Measurements from ENCODE around the gene SERGEF. TPM values are rescaled to one million over a fixed set of nuclear protein-coding genes. Genes with fewer than 3 reads are reported as not detected.

Gene SERGEF
- total and polyA plus RNA-seq, 2 donors from 2014 or later: 33.2 to 63.0 TPM

DNA sequence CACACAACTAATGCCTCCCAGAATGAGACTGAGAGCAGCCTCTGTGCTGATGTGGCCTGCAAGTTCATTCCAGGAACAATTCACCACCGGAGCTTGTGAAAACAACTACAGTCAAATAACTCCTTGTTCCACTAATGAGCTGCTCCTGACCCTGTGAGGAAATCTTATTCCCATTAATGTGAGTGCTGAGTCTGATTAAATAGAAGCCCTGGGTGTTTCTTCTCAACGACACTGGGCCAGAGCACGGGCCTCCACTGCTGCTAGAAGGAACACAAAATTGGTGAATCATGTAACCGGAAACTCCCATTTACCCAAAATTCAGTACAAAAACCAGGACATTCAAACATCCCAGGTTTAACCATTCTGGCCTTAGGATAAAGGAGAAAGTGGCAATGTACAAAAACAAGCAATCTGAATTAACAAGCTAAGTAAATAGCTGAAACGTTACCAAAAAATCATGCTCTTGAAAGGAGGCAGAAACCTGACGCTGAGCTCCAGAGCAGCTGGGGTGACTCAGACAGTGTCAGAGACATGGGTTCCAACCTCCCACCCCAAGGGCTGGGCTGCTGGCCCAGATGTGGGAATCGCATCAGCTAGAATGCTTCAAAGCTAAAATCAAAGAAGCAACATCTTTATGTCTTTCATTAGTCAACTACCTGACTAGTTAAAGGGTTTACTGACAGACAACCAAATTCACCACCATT is 26.7 kb downstream of the SERGEF start:
- FAIRE-seq: no peak
- peak overlapping the region; percentile 10 to 33 for H3K27ac ChIP-seq (ENCODE audit: low read depth in 2 of 2, low read length in 2 of 2)
- H3K36me3 ChIP-seq (ENCODE audit: control insufficient read depth in 2 of 3, insufficient read depth in 3 of 3, low read length in 3 of 3): peaks cover 0 to 8% (median 4%) of the 10 kb centered on the region in 3 donors
- no peak for TF ChIP-seq CTCF (IDR thresholded peaks at IDR 0.05; ENCODE audit: borderline replicate concordance, extremely low read depth, insufficient read depth)
- H3K9ac ChIP-seq (ENCODE audit: low read length in 3 of 3): no peak overlapping the region
- peak in 3 of 5 donors; percentile 14 to 73 (median 56) for DNase-seq
- no peaks in the 10 kb centered on the region for H3K9me3 ChIP-seq (ENCODE audit: control insufficient read depth in 2 of 3, insufficient read depth in 1 of 3, low read length in 3 of 3)
- H3K27me3 ChIP-seq (ENCODE audit: control insufficient read depth, insufficient read depth, low read length): no peaks in the 10 kb centered on the region
- H3K4me1 ChIP-seq (ENCODE audit: control insufficient read depth in 2 of 3, insufficient read depth in 2 of 3, low read depth in 1 of 3, low read length in 3 of 3): peaks cover 0 to 11% (median 6%) of the 10 kb centered on the region in 3 donors
- intact Hi-C loops (cut with DNase I): no loop called here
- no peak overlapping the region for H3K4me3 ChIP-seq (ENCODE audit: low read length in 3 of 3)

DNA sequence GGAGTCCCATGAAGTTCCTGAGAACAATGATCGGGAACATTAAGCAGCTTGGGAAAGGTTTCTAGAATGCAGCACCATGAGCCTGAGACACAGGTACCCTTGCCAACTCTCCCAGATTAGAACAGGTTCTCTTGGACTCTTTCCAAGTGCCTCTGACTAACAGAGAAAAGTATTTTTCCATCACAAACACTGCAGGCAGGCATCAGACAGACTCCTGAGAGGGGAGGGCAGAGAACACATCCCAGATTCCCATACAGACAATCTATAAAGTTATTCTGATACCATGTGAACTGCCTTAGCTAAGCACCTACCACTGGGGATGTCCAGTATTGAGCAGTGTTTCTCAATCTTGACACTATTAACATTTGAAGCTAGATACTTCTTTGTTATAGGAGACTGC is 27.3 kb downstream of the SERGEF start:
- FAIRE-seq: no peak
- H3K27me3 ChIP-seq (ENCODE audit: control insufficient read depth, insufficient read depth, low read length): no peaks in the 10 kb centered on the region
- H3K9me3 ChIP-seq (ENCODE audit: control insufficient read depth in 2 of 3, insufficient read depth in 1 of 3, low read length in 3 of 3): no peaks in the 10 kb centered on the region
- peak overlapping the region; percentile 10 to 68 for H3K27ac ChIP-seq (ENCODE audit: low read depth in 2 of 2, low read length in 2 of 2)
- no peak overlapping the region for H3K4me3 ChIP-seq (ENCODE audit: low read length in 3 of 3)
- H3K9ac ChIP-seq (ENCODE audit: low read length in 3 of 3): no peak overlapping the region
- TF ChIP-seq CTCF (IDR thresholded peaks at IDR 0.05; ENCODE audit: borderline replicate concordance, extremely low read depth, insufficient read depth): no peak
- H3K36me3 ChIP-seq (ENCODE audit: control insufficient read depth in 2 of 3, insufficient read depth in 3 of 3, low read length in 3 of 3): peaks cover 0 to 8% (median 4%) of the 10 kb centered on the region in 3 donors
- intact Hi-C loops (cut with DNase I): no loop called here
- H3K4me1 ChIP-seq (ENCODE audit: control insufficient read depth in 2 of 3, insufficient read depth in 2 of 3, low read depth in 1 of 3, low read length in 3 of 3): peaks cover 0 to 11% (median 6%) of the 10 kb centered on the region in 3 donors
- peak in 1 of 5 donors; percentile 21 for DNase-seq

DNA sequence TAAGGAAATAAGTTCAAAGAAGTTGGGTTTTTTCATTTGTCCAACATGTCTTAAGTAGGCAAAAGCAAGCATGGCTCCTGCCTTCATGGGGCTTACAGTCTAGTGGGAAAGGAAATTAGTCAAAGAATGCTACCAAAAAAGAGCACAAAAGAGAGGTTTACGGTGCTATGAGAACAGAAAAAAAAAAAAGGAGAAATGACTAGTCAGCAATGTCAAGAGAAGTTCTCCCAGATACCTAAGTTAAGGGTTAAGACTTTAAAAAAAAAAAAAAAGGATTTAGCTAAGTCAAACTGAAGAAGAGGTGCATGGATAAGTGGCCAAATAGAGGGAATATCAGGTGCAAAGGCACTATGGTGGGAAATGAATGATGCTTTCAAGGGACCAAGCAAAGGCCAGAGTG is 29.3 kb downstream of the SERGEF start:
- DNase-seq (no peak), FAIRE-seq (no peak)
- Histone ChIP-seq H3K9me3 (ENCODE audit: control insufficient read depth in 2 of 3, insufficient read depth in 1 of 3, low read length in 3 of 3) (no peaks in the 10 kb centered on the region), H3K4me3 (ENCODE audit: low read length in 3 of 3) (no peak overlapping the region), H3K27ac (ENCODE audit: low read depth in 2 of 2, low read length in 2 of 2) (no peak overlapping the region), H3K4me1 (ENCODE audit: control insufficient read depth in 2 of 3, insufficient read depth in 2 of 3, low read depth in 1 of 3, low read length in 3 of 3) (peaks cover 0 to 11% (median 6%) of the 10 kb centered on the region in 3 donors), H3K36me3 (ENCODE audit: control insufficient read depth in 2 of 3, insufficient read depth in 3 of 3, low read length in 3 of 3) (peaks cover 0 to 8% (median 4%) of the 10 kb centered on the region in 3 donors), H3K9ac (ENCODE audit: low read length in 3 of 3) (no peak overlapping the region), H3K27me3 (ENCODE audit: control insufficient read depth, insufficient read depth, low read length) (no peaks in the 10 kb centered on the region)
- TF ChIP-seq CTCF (IDR thresholded peaks at IDR 0.05; ENCODE audit: borderline replicate concordance, extremely low read depth, insufficient read depth): no peak
- intact Hi-C loops (cut with DNase I): no loop called here

All from kidney (tissue), 14 donors.